Kidney (tissue), 14 donors: ENCODE data around the gene VASH2. TPM values are rescaled to one million over a fixed set of nuclear protein-coding genes. Genes with fewer than 3 reads are reported as not detected.

Source experiments
- DNase-seq, 5 donors: peaks; one replicate each; pipeline ENCODE4 v3.0.0-alpha.2; 2013 to 2020
- FAIRE-seq: peaks from 2 replicates; lab custom pipeline; 2012; peaks lifted over from hg19 to GRCh38; lab: Jason Lieb, UNC
- H3K27ac ChIP-seq, 2 donors: one replicate each; pipeline ENCODE4 v1.7.0; 2013; ENCODE audit warnings: low read depth in 2 of 2, low read length in 2 of 2, inconsistent platforms in 1 of 2
- H3K27me3 ChIP-seq: one replicate; pipeline ENCODE4 v1.7.1; 2013; ENCODE audit warnings: low read length, inconsistent platforms; ENCODE audit not compliant: control insufficient read depth, insufficient read depth
- H3K36me3 ChIP-seq, 3 donors: one replicate each; pipeline versions ENCODE4 v1.7.0 to v1.7.1; 2013; ENCODE audit warnings: low read length in 3 of 3, control low read depth in 1 of 3, inconsistent platforms in 1 of 3; ENCODE audit not compliant: insufficient read depth in 3 of 3, control insufficient read depth in 2 of 3
- H3K4me1 ChIP-seq, 3 donors: one replicate each; pipeline versions ENCODE4 v1.7.0 to v1.7.1; 2013; ENCODE audit warnings: low read length in 3 of 3, inconsistent platforms in 1 of 3, low read depth in 1 of 3; ENCODE audit not compliant: control insufficient read depth in 2 of 3, insufficient read depth in 2 of 3
- H3K4me3 ChIP-seq, 3 donors: one replicate each; pipeline versions ENCODE4 v1.7.0 to v1.8.1; 2013; ENCODE audit warnings: low read length in 3 of 3, control low read depth in 1 of 3, inconsistent platforms in 1 of 3
- H3K9ac ChIP-seq, 3 donors: one replicate each; pipeline versions ENCODE4 v1.7.0 to v1.7.1; 2013; ENCODE audit warnings: low read length in 3 of 3, control low read depth in 1 of 3, inconsistent platforms in 1 of 3
- H3K9me3 ChIP-seq, 3 donors: one replicate each; pipeline versions ENCODE4 v1.7.0 to v1.7.1; 2013; ENCODE audit warnings: low read length in 3 of 3, control low read depth in 1 of 3, inconsistent platforms in 1 of 3; ENCODE audit not compliant: control insufficient read depth in 2 of 3, insufficient read depth in 1 of 3
- CTCF ChIP-seq: IDR thresholded peaks from 3 replicates; pipeline ENCODE4 v1.5.1; 2012; ENCODE audit warnings: mild to moderate bottlenecking, moderate library complexity, borderline replicate concordance; ENCODE audit not compliant: insufficient read depth; ENCODE audit errors: extremely low read depth
- intact Hi-C: fragments of 100-400 bp; cut with DNase I; formaldehyde crosslinking; loops from one replicate; pipeline ENCODE4 v1.11.1; 2022
- polyA plus RNA-seq: library from polyadenylated mRNA; stranded (reverse); fragments of 350-450 nt; fragmentation: Illumina TruSeq; extraction: RNeasy Lipid Tissue Mini Kit (QIAGEN cat#74804); gene quantifications from one replicate; pipeline ENCODE4 v1.2.3, GENCODE V29; 2014; ENCODE audit warnings: low read depth, low replicate concordance; ENCODE audit not compliant: insufficient read depth
- total RNA-seq: library from RNA; stranded (reverse); fragmentation: NEBNext Ultra II Directional; extraction: Animal tissue kit (Norgen Biotek cat#: 25700); gene quantifications from one replicate; pipeline ENCODE4 v1.2.1, GENCODE V29; 2021
- donor health status: control.
- donor health status: control.
- donor health status: control.
- donor health status: control.
- donor health status: control.
- donor health status: DM: yes; HTN: yes; CAD: no.
- donor health status: Normal renal cell carcinoma (clear cell type).

The VASH2 gene
- total and polyA plus RNA-seq, 2 donors from 2014 or later: 0.57 TPM; not detected in 1

DNA sequence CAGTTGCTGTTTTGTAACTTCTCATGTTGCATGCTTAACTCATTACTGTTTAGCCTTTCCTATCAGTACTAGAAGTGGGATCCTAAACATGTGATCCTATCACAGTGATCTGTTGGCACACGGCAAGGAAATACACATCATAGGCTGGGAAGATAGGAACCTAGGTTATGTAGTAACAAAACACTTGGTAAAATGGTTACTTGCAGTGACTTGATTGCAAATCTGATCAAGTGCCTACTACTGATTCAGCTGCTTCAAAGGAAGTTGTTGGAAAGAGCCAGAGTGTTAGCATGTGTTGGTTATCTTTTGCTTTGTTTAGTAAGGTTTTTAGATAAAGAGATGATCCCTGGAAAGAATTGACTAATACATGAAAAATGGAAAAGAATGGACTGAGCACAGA, 8.9 kb upstream of the VASH2 start:
- intact Hi-C loops: no loop called here
- no peak for FAIRE-seq
- Histone ChIP-seq H3K4me3 (no peak overlapping the region), H3K36me3 (no peaks in the 10 kb centered on the region), H3K4me1 (no peaks in the 10 kb centered on the region), H3K27ac (no peak overlapping the region), H3K27me3 (no peaks in the 10 kb centered on the region), H3K9ac (no peak overlapping the region), H3K9me3 (peaks cover 0 to 6% (median 0%) of the 10 kb centered on the region in 3 donors)
- DNase-seq: no peak
- no peak for TF ChIP-seq CTCF

DNA sequence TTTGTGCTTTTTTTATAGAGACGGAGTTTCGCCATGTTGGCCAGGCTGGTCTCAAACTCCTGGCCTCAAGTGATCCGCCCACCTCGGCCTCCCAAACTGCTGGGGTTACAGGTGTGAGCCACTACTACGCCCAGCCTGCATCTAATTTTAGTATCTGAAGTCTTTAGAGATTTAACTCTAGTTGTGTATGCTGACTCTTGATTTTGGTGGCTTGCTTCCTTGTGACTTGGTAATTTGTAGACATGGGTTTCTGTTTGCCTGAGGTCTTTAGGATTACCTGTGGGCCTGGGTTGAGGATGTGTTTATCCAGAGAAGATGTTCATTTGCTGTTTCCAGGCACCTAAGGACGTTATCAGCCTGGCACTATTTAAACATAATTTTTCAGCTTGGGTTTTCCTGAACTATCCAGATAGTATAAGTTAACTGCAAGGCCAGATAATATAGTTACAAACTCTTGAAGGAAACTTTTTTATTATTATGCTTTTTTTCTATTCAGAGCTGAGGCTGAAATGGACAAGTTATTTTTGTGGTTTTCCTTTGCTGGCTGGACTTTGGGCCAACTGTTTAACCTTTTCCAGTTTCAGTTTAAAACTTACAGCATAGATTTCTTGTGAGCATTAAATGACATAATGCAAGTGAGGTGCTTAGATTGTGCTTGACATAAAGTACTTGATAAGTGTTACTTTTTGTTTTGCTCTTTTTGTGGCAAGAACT, 7.5 kb upstream of the VASH2 start:
- no peak for TF ChIP-seq CTCF
- Histone ChIP-seq H3K27me3 (no peaks in the 10 kb centered on the region), H3K4me3 (no peak overlapping the region), H3K4me1 (no peaks in the 10 kb centered on the region), H3K9me3 (peaks cover 0 to 6% (median 0%) of the 10 kb centered on the region in 3 donors), H3K27ac (no peak overlapping the region), H3K36me3 (no peaks in the 10 kb centered on the region), H3K9ac (no peak overlapping the region)
- FAIRE-seq (no peak), DNase-seq (no peak)
- intact Hi-C loops: no loop called here

GRCh38 chr1:212943393-212943710, 7.0 kb upstream of the VASH2 start:
- Histone ChIP-seq H3K27me3 (no peaks in the 10 kb centered on the region), H3K9me3 (peaks cover 0 to 6% (median 0%) of the 10 kb centered on the region in 3 donors), H3K36me3 (no peaks in the 10 kb centered on the region), H3K27ac (no peak overlapping the region), H3K4me3 (no peak overlapping the region), H3K9ac (no peak overlapping the region), H3K4me1 (no peaks in the 10 kb centered on the region)
- intact Hi-C loops: no loop called here
- TF ChIP-seq CTCF: no peak
- no peak for DNase-seq
- no peak for FAIRE-seq
